Measurements from ENCODE around the gene PDE11A. TPM values are rescaled to one million over a fixed set of nuclear protein-coding genes. Genes with fewer than 3 reads are reported as not detected.

The PDE11A gene
- total RNA-seq, 4 donors from 2014 or later, result 0.12 TPM; not detected in 3

DNA sequence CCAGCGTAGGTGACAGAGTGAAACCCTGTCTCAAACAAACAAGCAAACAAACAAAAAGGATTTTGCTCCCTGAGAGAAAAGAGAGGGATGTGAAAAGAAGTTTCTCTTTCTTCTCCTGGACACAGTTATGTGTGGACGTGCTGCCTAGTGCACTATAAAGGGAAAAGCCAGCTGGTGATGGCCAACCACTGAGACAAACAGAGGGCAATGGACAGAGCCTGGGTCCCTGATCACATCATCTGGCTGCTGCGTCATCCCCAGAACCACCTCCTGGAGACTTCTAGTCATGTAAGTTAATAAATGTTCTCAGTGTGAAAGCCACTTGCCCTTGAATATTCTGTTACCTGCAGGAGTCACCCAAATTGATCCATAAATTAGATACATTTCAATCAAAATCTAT is 184.9 kb downstream of the PDE11A start:
- no peak for DNase-seq
- H3K4me1 ChIP-seq, result no peaks in the 10 kb centered on the region
- no peak overlapping the region for H3K27ac ChIP-seq
- no peaks in the 10 kb centered on the region for H3K9me3 ChIP-seq
- H3K4me3 ChIP-seq, result no peak overlapping the region
- H3K36me3 ChIP-seq, result no peaks in the 10 kb centered on the region
- intact Hi-C loops (cut with DNase I), result no loop called here
- WGBS, 2 donors, result 79 to 94% methylated on average over 3 of the region's 3 CpGs
- H3K27me3 ChIP-seq, result no peaks in the 10 kb centered on the region
- no peak for TF ChIP-seq POLR2A (IDR thresholded peaks at IDR 0.05)
- no peak for TF ChIP-seq CTCF (IDR thresholded peaks at IDR 0.05)

- intact Hi-C loops (cut with DNase I), result no loop called here
- no peak for DNase-seq
- Histone ChIP-seq H3K36me3 (no peaks in the 10 kb centered on the region), H3K9me3 (no peaks in the 10 kb centered on the region), H3K27ac (no peak overlapping the region), H3K27me3 (no peaks in the 10 kb centered on the region), H3K4me1 (no peaks in the 10 kb centered on the region), H3K4me3 (no peak overlapping the region)
- TF ChIP-seq POLR2A (IDR thresholded peaks at IDR 0.05) (no peak), CTCF (IDR thresholded peaks at IDR 0.05) (no peak)
- 56 to 75% methylated on average over 1 of the region's 1 CpG for WGBS, 2 donors
Measured at GRCh38 chr2:177886824-177887223, 185.8 kb downstream of the PDE11A start.

DNA sequence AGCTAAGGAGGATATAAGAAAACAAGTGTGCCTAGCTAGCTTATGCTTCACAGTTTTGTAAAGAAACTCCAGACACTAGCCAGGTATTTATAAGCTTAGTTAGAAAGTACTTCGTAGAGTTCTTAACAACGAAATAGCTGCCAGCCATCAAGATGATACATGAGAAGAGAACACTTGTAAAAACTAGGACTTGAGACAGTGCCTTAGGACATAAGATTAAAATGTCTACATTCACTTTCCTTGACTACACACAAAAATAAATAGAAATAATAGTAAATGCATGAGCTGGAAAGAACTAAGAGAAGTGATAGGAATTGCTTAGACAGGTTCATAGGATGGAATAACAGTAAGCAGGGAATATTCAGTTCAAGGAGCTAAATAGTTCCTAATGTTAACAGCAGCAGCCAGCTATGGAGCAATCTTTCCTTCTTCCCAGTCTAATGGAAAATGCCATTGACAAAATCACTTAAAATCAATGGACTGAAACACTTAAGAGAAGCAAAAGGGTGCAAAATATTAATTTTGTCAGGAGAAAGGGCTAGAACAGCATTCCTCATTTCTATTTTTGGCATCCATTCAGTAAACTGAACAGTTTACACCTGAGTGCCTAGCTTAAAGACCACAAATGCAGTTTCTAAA is 186.6 kb downstream of the PDE11A start:
- no peaks in the 10 kb centered on the region for H3K9me3 ChIP-seq
- H3K36me3 ChIP-seq, result no peaks in the 10 kb centered on the region
- no peak for DNase-seq
- H3K4me3 ChIP-seq, result no peak overlapping the region
- no peak overlapping the region for H3K27ac ChIP-seq
- no peaks in the 10 kb centered on the region for H3K4me1 ChIP-seq
- 41 to 42% methylated on average over 2 of the region's 2 CpGs for WGBS, 2 donors
- TF ChIP-seq POLR2A (IDR thresholded peaks at IDR 0.05) (no peak), CTCF (IDR thresholded peaks at IDR 0.05) (no peak)
- intact Hi-C loops (cut with DNase I), result no loop called here
- no peaks in the 10 kb centered on the region for H3K27me3 ChIP-seq

DNA sequence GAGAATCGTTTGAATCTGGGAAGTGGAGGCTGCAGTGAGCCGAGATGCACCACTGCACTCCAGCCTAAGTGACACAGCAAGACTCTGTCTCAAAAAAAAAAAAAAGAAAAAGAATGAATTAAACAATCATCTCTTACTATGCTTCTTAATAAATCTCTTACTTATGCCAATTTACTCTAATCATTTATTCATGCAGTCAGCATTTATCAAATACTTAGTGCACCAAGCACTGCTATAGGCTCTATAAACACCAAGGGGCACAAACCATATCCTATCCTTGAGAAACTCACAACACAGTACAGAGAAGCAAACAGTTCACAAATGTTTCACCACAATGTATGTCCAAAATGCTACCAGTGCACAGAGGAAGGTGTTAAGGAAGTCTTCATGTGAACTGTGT is 189.4 kb downstream of the PDE11A start:
- TF ChIP-seq POLR2A (IDR thresholded peaks at IDR 0.05), result no peak
- TF ChIP-seq CTCF (IDR thresholded peaks at IDR 0.05), result no peak
- no peaks in the 10 kb centered on the region for H3K9me3 ChIP-seq
- intact Hi-C loops (cut with DNase I), result no loop called here
- 66 to 76% methylated on average over 2 of the region's 2 CpGs for WGBS, 2 donors
- no peak overlapping the region for H3K27ac ChIP-seq
- H3K36me3 ChIP-seq, result no peaks in the 10 kb centered on the region
- no peaks in the 10 kb centered on the region for H3K27me3 ChIP-seq
- no peaks in the 10 kb centered on the region for H3K4me1 ChIP-seq
- H3K4me3 ChIP-seq, result no peak overlapping the region
- DNase-seq, result no peak

DNA sequence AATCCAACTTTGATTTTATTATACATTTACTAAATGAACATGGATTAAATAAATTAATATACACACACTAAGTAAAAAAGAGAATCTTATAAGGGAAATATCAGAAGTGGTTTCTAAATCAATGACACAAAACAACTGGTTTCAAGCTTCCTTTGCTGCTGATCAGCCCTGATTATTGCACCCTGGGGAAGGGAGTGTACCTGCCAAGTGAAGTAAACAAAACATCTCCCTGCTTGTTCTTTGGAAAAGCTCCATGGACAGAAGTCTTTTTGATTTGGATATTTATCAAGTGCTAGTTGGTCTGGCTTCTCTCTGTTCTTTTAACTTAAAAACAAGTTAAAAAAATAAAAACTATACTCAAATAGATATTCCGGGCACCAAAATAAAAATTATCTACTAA is 190.1 kb downstream of the PDE11A start:
- H3K4me1 ChIP-seq, result no peaks in the 10 kb centered on the region
- 42 to 56% methylated on average over 1 of the region's 1 CpG for WGBS, 2 donors
- H3K36me3 ChIP-seq, result no peaks in the 10 kb centered on the region
- no peaks in the 10 kb centered on the region for H3K9me3 ChIP-seq
- DNase-seq, result no peak
- H3K27ac ChIP-seq, result no peak overlapping the region
- H3K27me3 ChIP-seq, result no peaks in the 10 kb centered on the region
- intact Hi-C loops (cut with DNase I), result no loop called here
- TF ChIP-seq POLR2A (IDR thresholded peaks at IDR 0.05), result no peak
- TF ChIP-seq CTCF (IDR thresholded peaks at IDR 0.05), result no peak
- no peak overlapping the region for H3K4me3 ChIP-seq

Measured in esophagus squamous epithelium (tissue), 5 donors.